Measurements from ENCODE around the gene IL23A. TPM values are rescaled to one million over a fixed set of nuclear protein-coding genes. Genes with fewer than 3 reads are reported as not detected.

IL23A gene
- total and polyA plus RNA-seq, 2 of the 13 experiments (the other 11 are each of a cell fraction or from before 2014, with no cell fraction given) = 0.33 to 0.35 TPM

GRCh38 chr12:56315622-56316473 lies 22.8 kb upstream of the IL23A start, which contains the start of gene CNPY2 (continued):
- TF ChIP-seq ZNF784 (CRISPR knock-in tag; IDR thresholded peaks at IDR 0.05; ENCODE audit: borderline replicate concordance) = no peak
- no peak for TF ChIP-seq PLSCR1 (CRISPR knock-in tag; IDR thresholded peaks at IDR 0.05; ENCODE audit: borderline replicate concordance)
- peak; percentile 34; the same call in 1 of the 2 replicates for TF ChIP-seq CBFB (CRISPR knock-in tag; IDR thresholded peaks at IDR 0.05)
- TF ChIP-seq HNRNPK (IDR thresholded peaks at IDR 0.05; ENCODE audit: low read depth, low read length, poor library complexity, severe bottlenecking) = peak; percentile 60
- TF ChIP-seq THYN1 (CRISPR knock-in tag; IDR thresholded peaks at IDR 0.05; ENCODE audit: borderline replicate concordance, low read depth) = no peak
- peak; percentile 87; the same call in 1 of the 2 replicates for TF ChIP-seq HOXD1 (CRISPR knock-in tag; IDR thresholded peaks at IDR 0.05)
- peak; percentile 95 for TF ChIP-seq ZBTB7B (CRISPR knock-in tag; IDR thresholded peaks at IDR 0.05)
- no peak for TF ChIP-seq ZKSCAN1 (IDR thresholded peaks at IDR 0.05; ENCODE audit: low read length)
- no peak for TF ChIP-seq ZNF879 (CRISPR knock-in tag; IDR thresholded peaks at IDR 0.05)
- no peak for TF ChIP-seq TERF1 (CRISPR knock-in tag; IDR thresholded peaks at IDR 0.05)
- TF ChIP-seq FUBP1 (CRISPR knock-in tag; IDR thresholded peaks at IDR 0.05; ENCODE audit: borderline replicate concordance) = no peak
- TF ChIP-seq XBP1 (CRISPR knock-in tag; IDR thresholded peaks at IDR 0.05) = no peak
- 0 out of 4 replicates have a peak, but pooled peaks of 1 of the 2 experiments have one; percentile 70 for TF ChIP-seq ATF4 (CRISPR knock-in tag; IDR thresholded peaks at IDR 0.05)
- no peak for TF ChIP-seq AKNA (CRISPR knock-in tag; IDR thresholded peaks at IDR 0.05; ENCODE audit: borderline replicate concordance)
- no peak for TF ChIP-seq U2AF1 (optimal IDR thresholded peaks at IDR 0.05; ENCODE audit: low read depth, low read length)
- peak; percentile 39; the same call in 1 of the 2 replicates for TF ChIP-seq CREBL2 (CRISPR knock-in tag; IDR thresholded peaks at IDR 0.05; ENCODE audit: borderline replicate concordance)

All from HepG2 (cell line).